Chondrocyte (in vitro differentiated cells): ENCODE measurements around the gene ADAMTSL4. TPM values are rescaled to one million over a fixed set of nuclear protein-coding genes. Genes with fewer than 3 reads are reported as not detected.
"Not testable (repeated sequence)": the region's sequence is repeated elsewhere in the genome, so short reads cannot be mapped to it uniquely, and the experiment has no call there.

ENCODE experiments used
- DNase-seq: peaks from one replicate; pipeline ENCODE4 v3.0.0; 2021; ENCODE audit warnings: mixed read lengths, low spot score
- H3K27ac Mint-ChIP-seq: one replicate; pipeline ENCODE4 v1.8.0; 2021; ENCODE audit warnings: mild to moderate bottlenecking, moderate library complexity, mixed read lengths; ENCODE audit not compliant: unreplicated experiment
- H3K27me3 Mint-ChIP-seq: 2 replicates; pipeline ENCODE4 v1.8.0; 2021; ENCODE audit warnings: low read depth, mixed read lengths
- H3K36me3 Mint-ChIP-seq: 2 replicates; pipeline ENCODE4 v1.8.0; 2021; ENCODE audit warnings: low read depth, mixed read lengths
- H3K4me1 Mint-ChIP-seq: 2 replicates; pipeline ENCODE4 v1.8.0; 2021; ENCODE audit warnings: low read depth, mild to moderate bottlenecking, mixed read lengths
- H3K4me3 Mint-ChIP-seq: one replicate; pipeline ENCODE4 v1.8.0; 2021; ENCODE audit warnings: mild to moderate bottlenecking, moderate library complexity, mixed read lengths; ENCODE audit not compliant: unreplicated experiment
- H3K9me3 Mint-ChIP-seq: 2 replicates; pipeline ENCODE4 v1.8.0; 2021; ENCODE audit warnings: low read depth, mixed read lengths
- CTCF ChIP-seq: fragments of 200-600 bp; sonication (generic); IDR thresholded peaks from 2 replicates; pipeline ENCODE4 v1.5.0; 2021; ENCODE audit warnings: antibody characterized with exemption, mild to moderate bottlenecking, moderate library complexity
- total RNA-seq: library from RNA; stranded (reverse); gene quantifications from 3 replicates; pipeline ENCODE4 v1.2.1, GENCODE V29; 2021

The ADAMTSL4 gene
- total RNA-seq, 1 donor from 2014 or later: 5.7 TPM

- Mint-ChIP-seq H3K27ac (peak overlapping the region; percentile 100), H3K4me3 (no peak overlapping the region), H3K4me1 (peaks cover 84% of the 10 kb centered on the region), H3K27me3 (no peaks in the 10 kb centered on the region), H3K9me3 (no peaks in the 10 kb centered on the region), H3K36me3 (no peaks in the 10 kb centered on the region)
- TF ChIP-seq CTCF: no peak
- DNase-seq: no peak
Measured at GRCh38 chr1:150563340-150564038, 14.3 kb downstream of the ADAMTSL4 start.

GRCh38 chr1:150564051-150564991 lies 15.1 kb downstream of the ADAMTSL4 start:
- Mint-ChIP-seq H3K9me3 (no peaks in the 10 kb centered on the region), H3K36me3 (no peaks in the 10 kb centered on the region), H3K4me1 (peaks cover 90% of the 10 kb centered on the region), H3K4me3 (peak overlapping the region; percentile 23), H3K27me3 (no peaks in the 10 kb centered on the region), H3K27ac (peak overlapping the region; percentile 100)
- no peak for TF ChIP-seq CTCF
- no peak for DNase-seq

GRCh38 chr1:150565240-150565991 lies 16.2 kb downstream of the ADAMTSL4 start:
- H3K4me3 Mint-ChIP-seq, H3K27me3 Mint-ChIP-seq: not testable (repeated sequence)

GRCh38 chr1:150566589-150567340 lies 17.6 kb downstream of the ADAMTSL4 start:
- Mint-ChIP-seq H3K9me3 (no peaks in the 10 kb centered on the region), H3K27me3 (no peaks in the 10 kb centered on the region), H3K4me1 (peaks cover 95% of the 10 kb centered on the region), H3K27ac (peak overlapping the region; percentile 99), H3K36me3 (peaks cover 4% of the 10 kb centered on the region), H3K4me3 (peak overlapping the region; percentile 64)
- DNase-seq: no peak
- no peak for TF ChIP-seq CTCF

More at GRCh38 chr1:150565240-150565991, 16.2 kb downstream of the ADAMTSL4 start:
- DNase-seq, H3K9me3 Mint-ChIP-seq, H3K36me3 Mint-ChIP-seq: not testable (repeated sequence)
- Mint-ChIP-seq H3K27ac (peak overlapping the region; percentile 100), H3K4me1 (peaks cover 93% of the 10 kb centered on the region)

- H3K27ac Mint-ChIP-seq: peak overlapping the region; percentile 99
- no peaks in the 10 kb centered on the region for H3K9me3 Mint-ChIP-seq
- peaks cover 5% of the 10 kb centered on the region for H3K36me3 Mint-ChIP-seq
- H3K4me1 Mint-ChIP-seq: peaks cover 96% of the 10 kb centered on the region
- no peaks in the 10 kb centered on the region for H3K27me3 Mint-ChIP-seq
- no peak for TF ChIP-seq CTCF
- H3K4me3 Mint-ChIP-seq: peak overlapping the region; percentile 64
- DNase-seq: no peak
Measured at GRCh38 chr1:150567341-150567716, 18.1 kb downstream of the ADAMTSL4 start.
